Measurements from ENCODE around the gene ST3GAL4.
A peak's percentile ranks its signal among the peaks of the same experiment; 100 is the strongest.
"Not testable (repeated sequence)": the region's sequence is repeated elsewhere in the genome, so short reads cannot be mapped to it uniquely, and the experiment has no call there.

The ST3GAL4 gene

GRCh38 chr11:126383339-126384335, 28.2 kb downstream of the ST3GAL4 start:
- Mint-ChIP-seq H3K4me3 (no peak overlapping the region), H3K27me3 (no peaks in the 10 kb centered on the region), H3K9me3 (no peaks in the 10 kb centered on the region), H3K36me3 (ENCODE audit: insufficient read depth) (no peaks in the 10 kb centered on the region), H3K27ac (peak overlapping the region in 1 of 2 donors; percentile 41), H3K4me1 (ENCODE audit: low read depth in 2 of 2) (peaks cover 5 to 7% of the 10 kb centered on the region in 2 donors)
- no peak for ATAC-seq (replicated peaks)
- no peak for DNase-seq

GRCh38 chr11:126384449-126385070, 29.1 kb downstream of the ST3GAL4 start:
- no peak overlapping the region for H3K4me3 Mint-ChIP-seq
- H3K27me3 Mint-ChIP-seq = no peaks in the 10 kb centered on the region
- no peak for DNase-seq
- peak overlapping the region in 1 of 2 donors; percentile 41 for H3K27ac Mint-ChIP-seq
- H3K4me1 Mint-ChIP-seq (ENCODE audit: low read depth in 2 of 2) = peaks cover 5 to 7% of the 10 kb centered on the region in 2 donors
- no peaks in the 10 kb centered on the region for H3K9me3 Mint-ChIP-seq
- no peak for ATAC-seq (replicated peaks)
- no peaks in the 10 kb centered on the region for H3K36me3 Mint-ChIP-seq (ENCODE audit: insufficient read depth)

DNA sequence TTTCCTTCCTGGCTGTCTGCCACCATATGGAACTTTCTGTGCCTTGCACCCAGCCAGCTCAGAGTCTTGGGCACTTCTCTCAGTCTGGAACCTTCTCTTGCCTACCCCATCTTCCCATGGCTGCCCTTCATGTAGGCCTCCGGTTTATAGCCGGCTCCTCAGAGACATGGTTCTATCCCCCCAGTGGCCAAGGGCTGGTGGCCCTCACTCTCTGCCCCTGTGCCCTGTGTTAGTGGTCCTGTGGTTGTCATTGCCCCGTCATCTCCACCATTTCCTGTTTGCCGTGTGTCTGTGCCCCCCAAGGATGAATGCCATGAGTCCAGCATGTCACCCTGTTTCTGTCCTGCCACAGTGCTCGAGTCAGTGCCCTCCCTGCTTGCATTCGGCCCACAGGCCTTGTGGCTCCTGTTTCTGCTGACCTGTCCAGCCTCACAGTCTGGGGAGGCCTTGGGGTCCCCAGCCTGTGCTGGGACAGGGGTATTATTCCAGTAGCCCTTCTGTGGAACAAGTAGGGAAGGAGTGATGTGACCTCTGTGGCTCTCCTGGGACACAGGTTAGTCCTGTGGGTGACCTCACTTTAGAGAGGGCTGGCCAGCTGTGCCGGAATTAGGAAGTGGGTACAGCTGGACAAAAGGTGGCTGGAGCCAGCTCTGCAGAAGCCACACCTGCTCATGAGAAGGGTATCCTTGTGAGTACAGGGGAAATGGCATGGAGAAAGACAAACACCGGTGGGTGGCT, 30.7 kb downstream of the ST3GAL4 start:
- no peaks in the 10 kb centered on the region for H3K9me3 Mint-ChIP-seq
- peaks cover 6 to 14% of the 10 kb centered on the region in 2 donors for H3K4me1 Mint-ChIP-seq (ENCODE audit: low read depth in 2 of 2)
- ATAC-seq (replicated peaks) (no peak), DNase-seq (no peak)
- H3K36me3 Mint-ChIP-seq (ENCODE audit: insufficient read depth) = no peaks in the 10 kb centered on the region
- H3K27me3 Mint-ChIP-seq = no peaks in the 10 kb centered on the region
- H3K27ac Mint-ChIP-seq = peak overlapping the region in 1 of 2 donors; percentile 83
- no peak overlapping the region for H3K4me3 Mint-ChIP-seq

DNA sequence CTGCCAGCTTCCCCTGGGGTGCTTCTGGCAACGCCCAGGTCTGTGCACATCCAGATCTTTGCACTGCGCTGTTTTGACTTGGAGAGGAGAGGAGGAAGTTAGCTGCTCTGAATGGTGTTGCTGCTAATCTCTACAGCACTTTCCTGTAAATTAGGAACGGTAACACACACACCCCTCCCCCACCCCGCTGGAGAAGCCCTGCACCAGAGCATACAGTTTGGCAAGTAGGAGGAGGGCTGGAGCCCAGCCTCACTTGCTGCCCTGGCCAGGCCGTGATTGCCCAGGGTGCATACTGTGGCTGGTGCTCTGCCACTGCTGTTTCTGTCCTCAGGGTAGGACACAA, 31.2 kb downstream of the ST3GAL4 start:
- Mint-ChIP-seq H3K27ac (peak overlapping the region in 1 of 2 donors; percentile 83), H3K4me1 (ENCODE audit: low read depth in 2 of 2) (peaks cover 9 to 16% of the 10 kb centered on the region in 2 donors)
- not testable (repeated sequence) for DNase-seq; H3K27me3 Mint-ChIP-seq; H3K36me3 Mint-ChIP-seq (ENCODE audit: insufficient read depth); ATAC-seq (replicated peaks); H3K9me3 Mint-ChIP-seq; H3K4me3 Mint-ChIP-seq

GRCh38 chr11:126387857-126388256, 32.4 kb downstream of the ST3GAL4 start:
- H3K36me3 Mint-ChIP-seq (ENCODE audit: insufficient read depth) = no peaks in the 10 kb centered on the region
- no peaks in the 10 kb centered on the region for H3K9me3 Mint-ChIP-seq
- no peak overlapping the region for H3K4me3 Mint-ChIP-seq
- DNase-seq (no peak), ATAC-seq (replicated peaks) (no peak)
- no peaks in the 10 kb centered on the region for H3K27me3 Mint-ChIP-seq
- peaks cover 12 to 23% of the 10 kb centered on the region in 2 donors for H3K4me1 Mint-ChIP-seq (ENCODE audit: low read depth in 2 of 2)
- H3K27ac Mint-ChIP-seq = no peak overlapping the region

GRCh38 chr11:126390272-126390867, 34.9 kb downstream of the ST3GAL4 start:
- peaks cover 17 to 23% of the 10 kb centered on the region in 2 donors for H3K4me1 Mint-ChIP-seq (ENCODE audit: low read depth in 2 of 2)
- ATAC-seq (replicated peaks) (no peak), DNase-seq (no peak)
- no peaks in the 10 kb centered on the region for H3K27me3 Mint-ChIP-seq
- H3K9me3 Mint-ChIP-seq = no peaks in the 10 kb centered on the region
- H3K4me3 Mint-ChIP-seq = no peak overlapping the region
- H3K36me3 Mint-ChIP-seq (ENCODE audit: insufficient read depth) = no peaks in the 10 kb centered on the region
- H3K27ac Mint-ChIP-seq = peak overlapping the region in 1 of 2 donors; percentile 6

GRCh38 chr11:126391286-126391954, 35.9 kb downstream of the ST3GAL4 start:
- no peak overlapping the region for H3K4me3 Mint-ChIP-seq

GRCh38 chr11:126391970-126392632, 36.6 kb downstream of the ST3GAL4 start:
- peaks cover 12 to 15% of the 10 kb centered on the region in 2 donors for H3K4me1 Mint-ChIP-seq (ENCODE audit: low read depth in 2 of 2)
- no peaks in the 10 kb centered on the region for H3K36me3 Mint-ChIP-seq (ENCODE audit: insufficient read depth)
- no peaks in the 10 kb centered on the region for H3K27me3 Mint-ChIP-seq
- no peaks in the 10 kb centered on the region for H3K9me3 Mint-ChIP-seq
- peak overlapping the region; percentile 26 to 77 for H3K27ac Mint-ChIP-seq
- no peak for DNase-seq
- H3K4me3 Mint-ChIP-seq = no peak overlapping the region
- ATAC-seq (replicated peaks) = no peak

More at GRCh38 chr11:126391286-126391954, 35.9 kb downstream of the ST3GAL4 start:
- Mint-ChIP-seq H3K27ac (peak overlapping the region in 1 of 2 donors; percentile 26), H3K27me3 (no peaks in the 10 kb centered on the region), H3K9me3 (no peaks in the 10 kb centered on the region), H3K36me3 (ENCODE audit: insufficient read depth) (no peaks in the 10 kb centered on the region), H3K4me1 (ENCODE audit: low read depth in 2 of 2) (peaks cover 12 to 17% of the 10 kb centered on the region in 2 donors)
- DNase-seq (no peak), ATAC-seq (replicated peaks) (no peak)

GRCh38 chr11:126392633-126393013, 37.1 kb downstream of the ST3GAL4 start:
- H3K4me3 Mint-ChIP-seq = no peak overlapping the region
- no peak for ATAC-seq (replicated peaks)
- peak overlapping the region in 1 of 2 donors; percentile 77 for H3K27ac Mint-ChIP-seq
- H3K9me3 Mint-ChIP-seq = no peaks in the 10 kb centered on the region
- DNase-seq = no peak
- H3K36me3 Mint-ChIP-seq (ENCODE audit: insufficient read depth) = no peaks in the 10 kb centered on the region
- no peaks in the 10 kb centered on the region for H3K27me3 Mint-ChIP-seq
- peaks cover 15% of the 10 kb centered on the region in 2 donors for H3K4me1 Mint-ChIP-seq (ENCODE audit: low read depth in 2 of 2)

GRCh38 chr11:126393143-126393542, 37.7 kb downstream of the ST3GAL4 start:
- no peak for ATAC-seq (replicated peaks)
- Mint-ChIP-seq H3K36me3 (ENCODE audit: insufficient read depth) (no peaks in the 10 kb centered on the region), H3K9me3 (no peaks in the 10 kb centered on the region), H3K27me3 (no peaks in the 10 kb centered on the region), H3K4me1 (ENCODE audit: low read depth in 2 of 2) (peaks cover 15% of the 10 kb centered on the region in 2 donors), H3K4me3 (no peak overlapping the region), H3K27ac (peak overlapping the region in 1 of 2 donors; percentile 77)
- no peak for DNase-seq

DNA sequence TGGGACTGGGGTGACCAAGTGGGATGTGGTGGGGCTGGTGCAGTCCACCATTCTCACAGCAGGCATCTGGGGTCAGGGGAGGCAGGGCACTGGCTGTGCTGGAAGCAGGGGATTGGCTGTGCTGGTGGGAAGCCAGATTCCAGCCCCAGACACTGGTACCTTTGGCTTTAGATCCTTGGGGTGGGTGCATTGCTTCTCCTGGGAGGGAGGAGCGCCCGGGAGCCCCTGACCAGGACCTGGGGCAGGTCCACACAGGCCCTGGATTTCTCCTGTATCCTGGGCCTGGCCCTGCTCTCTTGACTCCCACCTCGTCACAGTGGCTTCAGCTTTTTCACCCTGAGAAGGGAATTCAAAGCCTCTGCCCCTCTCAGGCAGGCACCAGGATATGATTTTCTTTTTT, 38.5 kb downstream of the ST3GAL4 start:
- H3K4me1 Mint-ChIP-seq (ENCODE audit: low read depth in 2 of 2) = peaks cover 15 to 17% of the 10 kb centered on the region in 2 donors
- DNase-seq = no peak
- H3K27ac Mint-ChIP-seq = peak overlapping the region in 1 of 2 donors; percentile 51
- no peaks in the 10 kb centered on the region for H3K36me3 Mint-ChIP-seq (ENCODE audit: insufficient read depth)
- H3K27me3 Mint-ChIP-seq = no peaks in the 10 kb centered on the region
- ATAC-seq (replicated peaks) = no peak
- no peaks in the 10 kb centered on the region for H3K9me3 Mint-ChIP-seq
- H3K4me3 Mint-ChIP-seq = no peak overlapping the region

DNA sequence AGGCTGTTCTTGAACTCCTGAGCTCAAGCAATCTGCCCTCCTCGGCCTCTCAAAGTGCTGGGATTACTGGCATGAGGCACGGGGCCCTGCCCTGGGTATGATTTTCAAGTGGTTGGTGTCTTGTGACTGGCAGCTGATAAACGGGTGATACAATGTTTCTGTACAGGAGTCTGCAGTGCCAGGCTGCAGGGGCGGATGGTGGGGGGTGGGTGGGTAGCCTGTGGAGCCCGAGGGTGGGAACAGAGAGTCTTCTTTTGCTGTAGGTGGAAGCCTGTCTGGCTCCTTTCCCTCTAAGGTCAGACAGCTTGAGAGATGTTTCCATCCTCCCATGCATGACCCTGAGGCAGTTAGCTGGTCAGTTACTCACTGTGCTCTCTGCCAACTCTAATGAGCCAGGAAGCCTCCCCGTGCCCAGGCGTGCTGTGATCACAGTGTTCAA, 39.2 kb downstream of the ST3GAL4 start:
- not testable (repeated sequence) for H3K27me3 Mint-ChIP-seq; H3K4me3 Mint-ChIP-seq; ATAC-seq (replicated peaks); H3K36me3 Mint-ChIP-seq (ENCODE audit: insufficient read depth); H3K9me3 Mint-ChIP-seq; DNase-seq
- H3K27ac Mint-ChIP-seq = peak overlapping the region in 1 of 2 donors; percentile 51
- peaks cover 15 to 17% of the 10 kb centered on the region in 2 donors for H3K4me1 Mint-ChIP-seq (ENCODE audit: low read depth in 2 of 2)
